Measurements from ENCODE around the gene UNC5C. TPM values are rescaled to one million over a fixed set of nuclear protein-coding genes. Genes with fewer than 3 reads are reported as not detected.

UNC5C gene
- total and polyA plus RNA-seq, 2 of the 8 experiments (the other 6 are each of a cell fraction or from before 2014, with no cell fraction given) = 0.30 to 1.3 TPM

DNA sequence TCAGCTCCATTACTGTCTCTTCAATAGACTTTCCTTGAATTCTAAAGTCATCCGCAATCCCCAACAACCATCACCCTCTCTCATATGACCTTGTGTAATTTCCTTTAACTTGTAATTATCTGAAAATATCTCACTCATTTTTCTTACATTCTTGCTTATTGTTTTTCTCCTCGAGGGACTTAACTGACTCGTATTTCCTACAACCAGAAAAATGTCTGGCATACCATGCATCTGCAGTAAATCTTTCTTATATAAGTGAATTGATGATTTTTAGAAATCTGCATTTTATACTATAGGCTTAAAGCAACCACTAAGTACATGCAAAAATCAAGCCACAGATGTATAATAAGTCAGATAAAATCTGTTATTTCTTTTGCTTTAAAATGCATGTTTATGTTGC, 276.7 kb downstream of the UNC5C start:
- no peaks in the 10 kb centered on the region for H3K9me3 ChIP-seq (ENCODE audit: insufficient read depth in 2 of 2, low read depth in 1 of 2, low read length in 1 of 2)
- FAIRE-seq (no peak), DNase-seq (ENCODE audit: low read depth in 1 of 2, low spot score in 2 of 2) (no peak)
- H3K23ac ChIP-seq (ENCODE audit: insufficient read length) = no peak overlapping the region
- H4K5ac ChIP-seq (ENCODE audit: insufficient read length, low read depth, low read length) = no peak overlapping the region
- H2BK12ac ChIP-seq (ENCODE audit: low read depth, low read length) = no peak overlapping the region
- no peak overlapping the region for H2BK5ac ChIP-seq (ENCODE audit: low read depth, low read length)
- H4K20me1 ChIP-seq (replicated peaks in 1 of 2; ENCODE audit: control insufficient read depth in 1 of 2, insufficient read depth in 2 of 2, low read length in 2 of 2) = no peaks in the 10 kb centered on the region
- POLR2A ChIA-PET (ENCODE audit: partially characterized antibody) = no interaction called here
- H3K27ac ChIP-seq (ENCODE audit: low read depth, low read length) = no peak overlapping the region
- CTCF ChIA-PET (ENCODE audit: partially characterized antibody) = no interaction called here
- no peak overlapping the region for H2BK20ac ChIP-seq (ENCODE audit: low read length)
- H3K18ac ChIP-seq (ENCODE audit: extremely low read depth, low read length) = no peak overlapping the region
- H3K4me3 ChIP-seq (ENCODE audit: extremely low read depth in 1 of 4, insufficient read depth in 2 of 4, low read depth in 3 of 4, low read length in 4 of 4) = no peak overlapping the region
- H2AK5ac ChIP-seq (ENCODE audit: low read depth, low read length) = no peak overlapping the region
- no peaks in the 10 kb centered on the region for H3K79me2 ChIP-seq (ENCODE audit: control insufficient read depth in 1 of 2, insufficient read depth in 2 of 2, low read length in 2 of 2)
- no peak overlapping the region for H2BK15ac ChIP-seq (ENCODE audit: low read length)
- H3K14ac ChIP-seq (ENCODE audit: insufficient read length) = no peak overlapping the region
- 92% methylated on average over 3 of the region's 3 CpGs; no CpG with 5 or more reads in 1 of the 2 experiments for WGBS, 2 experiments (ENCODE audit: extremely low coverage in 1 of 2, insufficient coverage in 1 of 2, insufficient read length in 1 of 2, insufficient replicate concordance in 2 of 2, low coverage in 1 of 2, low lambda C conversion rate in 2 of 2, missing lambda C conversion rate in 1 of 2)
- H2BK120ac ChIP-seq (replicated peaks; ENCODE audit: low read depth, low read length) = no peak overlapping the region
- H3K4ac ChIP-seq (replicated peaks; ENCODE audit: insufficient read length, low read depth, low read length) = no peak overlapping the region
- H3K27me3 ChIP-seq (replicated peaks in 1 of 4; ENCODE audit: control insufficient read depth in 3 of 4, extremely low read depth in 1 of 4, insufficient read depth in 3 of 4, low read length in 3 of 4) = no peaks in the 10 kb centered on the region
- H3K4me2 ChIP-seq (ENCODE audit: insufficient read depth in 1 of 2, low read depth in 2 of 2, low read length in 2 of 2) = no peak overlapping the region
- no peak overlapping the region for H3K56ac ChIP-seq (replicated peaks; ENCODE audit: insufficient read length, low read depth, low read length)
- no peaks in the 10 kb centered on the region for H3K4me1 ChIP-seq (replicated peaks in 1 of 4; ENCODE audit: control insufficient read depth in 3 of 4, insufficient read depth in 4 of 4, low read length in 3 of 4)
- no peak for TF ChIP-seq BACH1 (IDR thresholded peaks at IDR 0.05; ENCODE audit: low read length)
- TF ChIP-seq SP1 (IDR thresholded peaks at IDR 0.05; ENCODE audit: low read depth, low read length) = no peak
- TF ChIP-seq CEBPB (IDR thresholded peaks at IDR 0.05; ENCODE audit: low read depth, low read length) = no peak
- no peak for TF ChIP-seq E2F6 (IDR thresholded peaks at IDR 0.05)
- no peak for TF ChIP-seq KDM4A (IDR thresholded peaks at IDR 0.05; ENCODE audit: low read depth, low read length, severe bottlenecking)
- no peak for TF ChIP-seq ZNF274 (IDR thresholded peaks at IDR 0.05; ENCODE audit: borderline replicate concordance, extremely low read depth, low read length)
- no peaks in the 10 kb centered on the region for H3K23me2 ChIP-seq (ENCODE audit: low read depth, low read length)
- H3K9ac ChIP-seq (replicated peaks in 1 of 4; ENCODE audit: extremely low read depth in 1 of 4, low read depth in 3 of 4, low read length in 3 of 4) = no peak overlapping the region
- H4K8ac ChIP-seq (ENCODE audit: extremely low read depth, insufficient read depth, low read length) = no peak overlapping the region
- no peak overlapping the region for H4K91ac ChIP-seq (replicated peaks; ENCODE audit: insufficient read length, low read length)
- no peaks in the 10 kb centered on the region for H3K36me3 ChIP-seq (ENCODE audit: control insufficient read depth in 2 of 4, insufficient read depth in 4 of 4, low read length in 3 of 4)
- H3K79me1 ChIP-seq (ENCODE audit: low read depth, low read length) = no peaks in the 10 kb centered on the region
- no peak overlapping the region for H2AFZ ChIP-seq (ENCODE audit: low read length)
